HepG2 (cell line): Measurements from ENCODE around the gene GNRH2. TPM values are rescaled to one million over a fixed set of nuclear protein-coding genes. Genes with fewer than 3 reads are reported as not detected.
"Not testable (repeated sequence)": the region's sequence is repeated elsewhere in the genome, so short reads cannot be mapped to it uniquely, and the experiment has no call there.

Source experiments
- ATAC-seq: fragments of 200-7000 bp; cut with Tn5 transposase; 3 replicates; pipeline ENCODE4 v1.9.1; 2020; ENCODE audit warnings: mild to moderate bottlenecking, moderate library complexity
- BruUV-seq: library from RNA; stranded (reverse); fragments of 400-500 nt; replicated peaks from 2 replicates; lab custom pipeline; 2021; lab: Mats Ljungman, UMichigan
- CTCF ChIA-PET: fragments of 300-600 bp; formaldehyde crosslinking; extraction: SDS; loops from one replicate; lab custom pipeline; 2021; ENCODE audit warnings: low total read pairs, inconsistent platforms, low intra/inter-chr PET ratio; lab: Yijun Ruan, JAX
- POLR2A ChIA-PET: fragments of 350-600 bp; sonication (Branson Sonifier 250); formaldehyde crosslinking; loops from one replicate; lab custom pipeline; 2020; ENCODE audit warnings: antibody characterized with exemption, inconsistent platforms; lab: Yijun Ruan, JAX
- DNase-seq: peaks from one replicate; pipeline ENCODE4 v3.0.0-alpha.2; 2015; ENCODE audit warnings: low spot score
- FAIRE-seq: peaks from 3 replicates; lab custom pipeline; 2011; peaks lifted over from hg19 to GRCh38; lab: Jason Lieb, UNC
- H2AFZ ChIP-seq: one replicate; pipeline ENCODE4 v1.6.1; 2011; ENCODE audit warnings: low read length, inconsistent platforms
- H3K27ac ChIP-seq: fragments of 300-600 bp; 3 replicates; pipeline ENCODE4 v1.8.0; 2011; ENCODE audit warnings: mixed run types, mild to moderate bottlenecking, mixed read lengths, low read length, inconsistent platforms; ENCODE audit not compliant: insufficient read depth; ENCODE audit errors: extremely low read length
- H3K27me3 ChIP-seq, 2 experiments: fragments of 200-600 bp in 1 of 2; 2 replicates in 1 of 2; 3 replicates in 1 of 2; pipeline versions ENCODE4 v1.6.0 to v1.8.0; 2011; ENCODE audit warnings: low read length in 2 of 2, mild to moderate bottlenecking in 2 of 2, moderate library complexity in 2 of 2, inconsistent platforms in 1 of 2; ENCODE audit not compliant: insufficient read depth in 2 of 2, control insufficient read depth in 1 of 2
- H3K36me3 ChIP-seq, 2 experiments: fragments of 200-600 bp in 1 of 2; replicated peaks in 1 of 2; 2 replicates in 1 of 2; 3 replicates in 1 of 2; pipeline versions ENCODE4 v1.5.1 to v1.8.0; 2011; ENCODE audit warnings: low read length in 2 of 2, inconsistent platforms in 1 of 2; ENCODE audit not compliant: insufficient read depth in 2 of 2, control insufficient read depth in 1 of 2
- H3K4me1 ChIP-seq: 2 replicates; pipeline ENCODE4 v1.5.1; 2012; ENCODE audit warnings: low read length, inconsistent platforms; ENCODE audit not compliant: insufficient read depth
- H3K4me2 ChIP-seq: 2 replicates; pipeline ENCODE4 v1.6.0; 2011; ENCODE audit warnings: low read depth, low read length, inconsistent platforms
- H3K4me3 ChIP-seq, 3 experiments: fragments of 200-600 bp in 1 of 3; sonication (generic), shearing (Covaris generic) in 1 of 3; replicated peaks in 1 of 3; 2 replicates each; pipeline ENCODE4 v1.5.1; 2011 to 2016; ENCODE audit warnings: low read length in 3 of 3, inconsistent platforms in 2 of 3, low read depth in 2 of 3, mild to moderate bottlenecking in 2 of 3, control low read depth in 1 of 3, mixed read lengths in 1 of 3; ENCODE audit not compliant: insufficient read depth in 1 of 3
- H3K79me2 ChIP-seq: one replicate; pipeline ENCODE4 v1.6.1; 2011; ENCODE audit warnings: low read length, inconsistent platforms; ENCODE audit not compliant: insufficient read depth
- H3K9ac ChIP-seq: 2 replicates; pipeline ENCODE4 v1.6.0; 2011; ENCODE audit warnings: mild to moderate bottlenecking, low read depth, low read length, inconsistent platforms; ENCODE audit not compliant: insufficient read depth
- H3K9me3 ChIP-seq: 2 replicates; pipeline ENCODE4 v1.5.1; 2012; ENCODE audit warnings: mild to moderate bottlenecking, low read length
- H4K20me1 ChIP-seq: 2 replicates; pipeline ENCODE4 v1.6.0; 2011; ENCODE audit warnings: inconsistent platforms, mild to moderate bottlenecking, low read length, moderate library complexity; ENCODE audit not compliant: insufficient read depth
- ARID5B ChIP-seq: IDR thresholded peaks from 2 replicates; pipeline ENCODE4 v1.4.0; 2020; ENCODE audit warnings: mild to moderate bottlenecking, missing genetic modification reagents
- ATF7 ChIP-seq, 2 experiments: fragments of 450-650 bp in 1 of 2; sonication (generic) in 1 of 2; formaldehyde crosslinking in 1 of 2; IDR thresholded peaks; 2 replicates each; pipeline versions ENCODE4 v1.4.0 to v1.6.1; 2016 to 2020; ENCODE audit warnings: antibody characterized with exemption in 1 of 2, mild to moderate bottlenecking in 1 of 2, missing genetic modification reagents in 1 of 2
- DMAP1 ChIP-seq: IDR thresholded peaks from 2 replicates; pipeline ENCODE4 v1.6.1; 2016
- GATAD2A ChIP-seq: IDR thresholded peaks from 2 replicates; pipeline ENCODE4 v1.6.1; 2016
- HDAC2 ChIP-seq: sonication (generic); formaldehyde crosslinking; IDR thresholded peaks from 2 replicates; pipeline ENCODE4 v1.4.0; 2020; ENCODE audit warnings: missing genetic modification reagents
- KAT7 ChIP-seq: IDR thresholded peaks from 2 replicates; pipeline ENCODE4 v1.6.1; 2018; ENCODE audit warnings: borderline replicate concordance, missing compliant biosample characterization
- KAT8 ChIP-seq: IDR thresholded peaks from 2 replicates; pipeline ENCODE4 v1.6.1; 2016; ENCODE audit warnings: missing genetic modification reagents, missing compliant biosample characterization
- MTA1 ChIP-seq: sonication (generic); formaldehyde crosslinking; IDR thresholded peaks from 2 replicates; pipeline ENCODE4 v1.4.0; 2020; ENCODE audit warnings: missing genetic modification reagents, mild to moderate bottlenecking, borderline replicate concordance
- MXD4 ChIP-seq: IDR thresholded peaks from 2 replicates; pipeline ENCODE4 v1.6.1; 2016; ENCODE audit warnings: mild to moderate bottlenecking, missing biosample characterization, missing genetic modification reagents
- MYC ChIP-seq: sonication (generic); formaldehyde crosslinking; IDR thresholded peaks from 2 replicates; pipeline ENCODE4 v1.9.0; 2021; ENCODE audit warnings: missing genetic modification reagents, borderline replicate concordance
- ZBTB4 ChIP-seq: sonication (generic); formaldehyde crosslinking; IDR thresholded peaks from 2 replicates; pipeline ENCODE4 v1.4.0; 2020; ENCODE audit warnings: missing genetic modification reagents, mild to moderate bottlenecking, borderline replicate concordance
- ZNF383 ChIP-seq: sonication (generic); formaldehyde crosslinking; IDR thresholded peaks from 2 replicates; pipeline ENCODE4 v1.4.0; 2020; ENCODE audit warnings: missing genetic modification reagents, mild to moderate bottlenecking, borderline replicate concordance
- ZNF891 ChIP-seq: sonication (generic); formaldehyde crosslinking; IDR thresholded peaks from 2 replicates; pipeline ENCODE4 v1.5.0; 2020; ENCODE audit warnings: mild to moderate bottlenecking, missing genetic modification reagents
- WGBS: methylation state at CpG from one replicate; pipeline ENCODE4 v1.1.6; 2017; ENCODE audit warnings: low lambda C conversion rate; 5-methylcytosine and 5-hydroxymethylcytosine counted together
- in situ Hi-C: cut with HindIII; loops from 2 replicates; pipeline ENCODE4 v1.10.0; 2017; ENCODE audit warnings: low pct_unique_long_range_greater_than_20kb; ENCODE audit not compliant: extremely low pct_ligation_motif_present
- intact Hi-C: fragments of 100-400 bp; cut with micrococcal nuclease; formaldehyde crosslinking; loops from one replicate; pipeline ENCODE4 v1.10.0; 2022; ENCODE audit not compliant: unreplicated experiment
- polyA plus RNA-seq, 8 experiments: library from polyadenylated mRNA; depleted of rRNA in 3 of 8; stranded (reverse) in 7 of 8; unstranded in 1 of 8; fragments of >200 nt; fragmentation: Illumina TruSeq in 4 of 8; extraction: Trizol in 4 of 8; gene quantifications; 2 replicates each; pipeline versions ENCODE4 v1.2.1 to v1.2.3, GENCODE V29; 2011 to 2016; ENCODE audit warnings: low read depth in 4 of 8, missing spikeins in 1 of 8, mixed read lengths in 1 of 8; ENCODE audit not compliant: insufficient read depth in 1 of 8
- total RNA-seq, 5 experiments: library from RNA; depleted of rRNA; stranded (reverse); fragments of >200 nt; fragmentation: Illumina TruSeq; extraction: Trizol; gene quantifications; 2 replicates each; pipeline ENCODE4 v1.2.3, GENCODE V29; 2016; ENCODE audit warnings: low read depth in 1 of 5

The GNRH2 gene
- total and polyA plus RNA-seq, 2 of the 13 experiments (the other 11 are each of a cell fraction or from before 2014, with no cell fraction given): 0.28 TPM; not detected in 1

GRCh38 chr20:3022559-3023490, 20.6 kb upstream of the GNRH2 start:
- CTCF ChIA-PET; in situ Hi-C loops; DNase-seq; H4K20me1 ChIP-seq; BruUV-seq; H3K9me3 ChIP-seq; H3K4me2 ChIP-seq; H3K27me3 ChIP-seq; POLR2A ChIA-PET; H2AFZ ChIP-seq; H3K4me3 ChIP-seq; intact Hi-C loops; H3K79me2 ChIP-seq; FAIRE-seq; TF ChIP-seq ATF7 (IDR thresholded peaks at IDR 0.05): not testable (repeated sequence)
- Histone ChIP-seq H3K27ac (peak overlapping the region; percentile 12), H3K9ac (peak overlapping the region; percentile 17; the same call in 1 of the 2 replicates), H3K36me3 (peaks cover 42 to 62% of the 10 kb centered on the region in 2 experiments), H3K4me1 (peaks cover 45% of the 10 kb centered on the region)
- WGBS: 68% methylated on average over 20 of the region's 20 CpGs
- ATAC-seq: peak; percentile 39
- 0 out of 2 replicates have a peak, but pooled peaks have one; percentile 15 for TF ChIP-seq ZBTB4
- 0 out of 2 replicates have a peak, but pooled peaks have one; percentile 15 for TF ChIP-seq KAT8 (CRISPR knock-in tag)
- TF ChIP-seq DMAP1 (CRISPR knock-in tag): peak; percentile 44; the same call in 1 of the 2 replicates
- 0 out of 2 replicates have a peak, but pooled peaks have one; percentile 49 for TF ChIP-seq ZNF891
- 0 out of 2 replicates have a peak, but pooled peaks have one; percentile 41 for TF ChIP-seq ATF7 (CRISPR knock-in tag; IDR thresholded peaks at IDR 0.05)
- 0 out of 2 replicates have a peak, but pooled peaks have one; percentile 52 for TF ChIP-seq MXD4
- TF ChIP-seq MYC (CRISPR knock-in tag): peak; percentile 25; the same call in 1 of the 2 replicates
- TF ChIP-seq HDAC2 (CRISPR knock-in tag): peak; percentile 71; the same call in 1 of the 2 replicates
- TF ChIP-seq MTA1 (CRISPR knock-in tag): peak; percentile 20; the same call in 1 of the 2 replicates
- TF ChIP-seq KAT7 (CRISPR knock-in tag): peak; percentile 51; the same call in 1 of the 2 replicates
- peak; percentile 51; the same call in 1 of the 2 replicates for TF ChIP-seq ARID5B
- 0 out of 2 replicates have a peak, but pooled peaks have one; percentile 16 for TF ChIP-seq GATAD2A (CRISPR knock-in tag)
- 0 out of 2 replicates have a peak, but pooled peaks have one; percentile 53 for TF ChIP-seq ZNF383 (CRISPR knock-in tag)
